ENCODE data around the gene FFAR3.
"Not testable (repeated sequence)": the region's sequence is repeated elsewhere in the genome, so short reads cannot be mapped to it uniquely, and the experiment has no call there.

DNA sequence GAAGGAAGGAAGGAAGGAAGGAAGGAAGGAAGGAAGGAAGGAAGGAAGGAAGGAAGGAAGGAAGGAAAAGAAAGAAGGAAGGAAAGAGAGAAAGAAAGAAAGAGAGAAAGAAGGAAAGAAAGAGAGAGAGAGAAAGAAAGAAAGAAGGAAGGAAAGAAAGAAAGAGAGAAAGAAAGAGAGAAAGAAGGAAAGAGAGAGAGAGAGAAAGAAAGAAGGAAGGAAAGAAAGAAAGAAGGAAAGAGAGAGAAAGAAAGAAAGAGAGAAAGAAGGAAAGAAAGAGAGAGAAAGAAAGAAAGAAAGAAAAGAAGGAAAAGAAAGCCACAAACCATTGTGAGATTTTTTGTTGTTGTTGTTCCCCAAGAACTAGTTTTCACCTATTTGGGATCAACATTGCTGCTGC, 15.8 kb downstream of the FFAR3 start:
- not testable (repeated sequence) for TF ChIP-seq POLR2A, CTCF (IDR thresholded peaks at IDR 0.05)
